Panc1 (cell line): Measurements from ENCODE around the gene MAP3K15. TPM values are rescaled to one million over a fixed set of nuclear protein-coding genes. Genes with fewer than 3 reads are reported as not detected.

Experiments
- ATAC-seq: fragments of 200-7000 bp; cut with Tn5 transposase; 2 replicates; pipeline ENCODE4 v1.9.1; 2020; ENCODE audit warnings: mild to moderate bottlenecking, moderate library complexity
- BruUV-seq: library from RNA; stranded (reverse); fragments of 400-500 nt; replicated peaks from 2 replicates; lab custom pipeline; 2021; lab: Mats Ljungman, UMichigan
- CTCF ChIA-PET: fragments of 300-600 bp; sonication (Branson Sonifier 250); formaldehyde crosslinking; loops from one replicate; lab custom pipeline; 2022; ENCODE audit warnings: antibody characterized with exemption; lab: Charles Lee
- POLR2A ChIA-PET: fragments of 300-600 bp; sonication (Branson Sonifier 250); formaldehyde crosslinking; loops from one replicate; lab custom pipeline; 2022; ENCODE audit warnings: antibody characterized with exemption; lab: Charles Lee
- DNase-seq: peaks from one replicate; pipeline ENCODE4 v3.0.0-alpha.2; 2010; ENCODE audit warnings: low read depth, low spot score
- H3K27ac ChIP-seq: 2 replicates; pipeline ENCODE4 v1.5.1; 2011; ENCODE audit warnings: mild to moderate bottlenecking, low read length, inconsistent platforms
- H3K27me3 ChIP-seq: fragments of 200-500 bp; sonication (Bioruptor generic); 2 replicates; pipeline ENCODE4 v1.6.0; 2014; ENCODE audit warnings: low read length, inconsistent platforms; ENCODE audit not compliant: control insufficient read depth, insufficient read depth
- H3K36me3 ChIP-seq: fragments of 200-500 bp; sonication (Bioruptor generic); 2 replicates; pipeline ENCODE4 v1.5.1; 2014; ENCODE audit warnings: inconsistent platforms, mild to moderate bottlenecking, low read length, moderate library complexity; ENCODE audit not compliant: control insufficient read depth, insufficient read depth
- H3K4me1 ChIP-seq: 2 replicates; pipeline ENCODE4 v1.5.1; 2011; ENCODE audit warnings: inconsistent platforms, mild to moderate bottlenecking, low read length, moderate library complexity; ENCODE audit not compliant: control insufficient read depth, insufficient read depth
- H3K4me3 ChIP-seq, 2 experiments: 2 replicates each; pipeline ENCODE4 v1.5.1; 2011 to 2012; ENCODE audit warnings: low read depth in 2 of 2, low read length in 2 of 2, mild to moderate bottlenecking in 2 of 2, inconsistent platforms in 1 of 2, moderate library complexity in 1 of 2
- H3K9me3 ChIP-seq: fragments of 200-500 bp; sonication (Bioruptor generic); 2 replicates; pipeline ENCODE4 v1.5.1; 2014; ENCODE audit warnings: low read depth, mild to moderate bottlenecking, inconsistent platforms, low read length, moderate library complexity; ENCODE audit not compliant: control insufficient read depth, insufficient read depth
- CTCF ChIP-seq: fragments of 450-650 bp; IDR thresholded peaks from 2 replicates; pipeline ENCODE4 v1.5.1; 2017; ENCODE audit warnings: mild to moderate bottlenecking
- POLR2AphosphoS5 ChIP-seq: IDR thresholded peaks from 2 replicates; pipeline ENCODE4 v1.6.1; 2012; ENCODE audit warnings: mild to moderate bottlenecking, low read depth, low read length, moderate library complexity
- SIN3A ChIP-seq: IDR thresholded peaks from 2 replicates; pipeline ENCODE4 v1.6.1; 2012; ENCODE audit warnings: low read depth, mild to moderate bottlenecking, low read length, moderate library complexity, borderline replicate concordance; ENCODE audit not compliant: insufficient read depth
- TCF7L2 ChIP-seq: IDR thresholded peaks from 2 replicates; pipeline ENCODE4 v1.6.1; 2011; ENCODE audit warnings: mild to moderate bottlenecking, low read depth, low read length, inconsistent platforms
- in situ Hi-C: cut with HindIII; loops from 2 replicates; pipeline ENCODE4 v1.10.0; 2016; ENCODE audit warnings: low sequenced_read_pairs, low pct_unique_long_range_greater_than_20kb
- intact Hi-C: fragments of 100-400 bp; cut with micrococcal nuclease; formaldehyde crosslinking; loops from one replicate; pipeline ENCODE4 v1.10.0; 2022; ENCODE audit not compliant: unreplicated experiment
- total RNA-seq: library from RNA; stranded (reverse); gene quantifications from one replicate; pipeline ENCODE4 v1.2.1, GENCODE V29; 2021; ENCODE audit not compliant: unreplicated experiment
- TF ChIP-seq, protein P1 (sequence below), 2 experiments: IDR thresholded peaks; 2 replicates each; pipeline ENCODE4 v1.6.1; 2011 to 2012; ENCODE audit warnings: low read depth in 2 of 2, control low read depth in 1 of 2, low read length in 1 of 2, mild to moderate bottlenecking in 1 of 2, moderate library complexity in 1 of 2; ENCODE audit not compliant: insufficient read depth in 1 of 2

The MAP3K15 gene
- total RNA-seq, 1 experiment from 2014 or later: 4.9 TPM

- peak; percentile 4; the same call in 1 of the 2 replicates for ATAC-seq
- H3K36me3 ChIP-seq: no peaks in the 10 kb centered on the region
- BruUV-seq: no TSS peak
- H3K9me3 ChIP-seq: no peaks in the 10 kb centered on the region
- no peaks in the 10 kb centered on the region for H3K4me1 ChIP-seq
- in situ Hi-C loops: no loop called here
- H3K27me3 ChIP-seq: no peaks in the 10 kb centered on the region
- CTCF ChIA-PET: no interaction called here
- peak overlapping the region; percentile 63 for H3K27ac ChIP-seq
- intact Hi-C loops: no loop called here
- POLR2A ChIA-PET: no interaction called here
- DNase-seq: no peak
- H3K4me3 ChIP-seq: peak overlapping the region; percentile 61 to 64
- no peak for TF ChIP-seq POLR2AphosphoS5
- TF ChIP-seq TCF7L2: no peak
- no peak for TF ChIP-seq CTCF
- TF ChIP-seq SIN3A: no peak
- TF ChIP-seq, protein P1, sequence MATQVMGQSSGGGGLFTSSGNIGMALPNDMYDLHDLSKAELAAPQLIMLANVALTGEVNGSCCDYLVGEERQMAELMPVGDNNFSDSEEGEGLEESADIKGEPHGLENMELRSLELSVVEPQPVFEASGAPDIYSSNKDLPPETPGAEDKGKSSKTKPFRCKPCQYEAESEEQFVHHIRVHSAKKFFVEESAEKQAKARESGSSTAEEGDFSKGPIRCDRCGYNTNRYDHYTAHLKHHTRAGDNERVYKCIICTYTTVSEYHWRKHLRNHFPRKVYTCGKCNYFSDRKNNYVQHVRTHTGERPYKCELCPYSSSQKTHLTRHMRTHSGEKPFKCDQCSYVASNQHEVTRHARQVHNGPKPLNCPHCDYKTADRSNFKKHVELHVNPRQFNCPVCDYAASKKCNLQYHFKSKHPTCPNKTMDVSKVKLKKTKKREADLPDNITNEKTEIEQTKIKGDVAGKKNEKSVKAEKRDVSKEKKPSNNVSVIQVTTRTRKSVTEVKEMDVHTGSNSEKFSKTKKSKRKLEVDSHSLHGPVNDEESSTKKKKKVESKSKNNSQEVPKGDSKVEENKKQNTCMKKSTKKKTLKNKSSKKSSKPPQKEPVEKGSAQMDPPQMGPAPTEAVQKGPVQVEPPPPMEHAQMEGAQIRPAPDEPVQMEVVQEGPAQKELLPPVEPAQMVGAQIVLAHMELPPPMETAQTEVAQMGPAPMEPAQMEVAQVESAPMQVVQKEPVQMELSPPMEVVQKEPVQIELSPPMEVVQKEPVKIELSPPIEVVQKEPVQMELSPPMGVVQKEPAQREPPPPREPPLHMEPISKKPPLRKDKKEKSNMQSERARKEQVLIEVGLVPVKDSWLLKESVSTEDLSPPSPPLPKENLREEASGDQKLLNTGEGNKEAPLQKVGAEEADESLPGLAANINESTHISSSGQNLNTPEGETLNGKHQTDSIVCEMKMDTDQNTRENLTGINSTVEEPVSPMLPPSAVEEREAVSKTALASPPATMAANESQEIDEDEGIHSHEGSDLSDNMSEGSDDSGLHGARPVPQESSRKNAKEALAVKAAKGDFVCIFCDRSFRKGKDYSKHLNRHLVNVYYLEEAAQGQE (IDR thresholded peaks at IDR 0.05; ENCODE audit: insufficient read depth in 1 of 2, low read depth in 2 of 2, low read length in 1 of 2): no peak
Measured at GRCh38 chrX:19343085-19343534, 172.2 kb downstream of the MAP3K15 start.

DNA sequence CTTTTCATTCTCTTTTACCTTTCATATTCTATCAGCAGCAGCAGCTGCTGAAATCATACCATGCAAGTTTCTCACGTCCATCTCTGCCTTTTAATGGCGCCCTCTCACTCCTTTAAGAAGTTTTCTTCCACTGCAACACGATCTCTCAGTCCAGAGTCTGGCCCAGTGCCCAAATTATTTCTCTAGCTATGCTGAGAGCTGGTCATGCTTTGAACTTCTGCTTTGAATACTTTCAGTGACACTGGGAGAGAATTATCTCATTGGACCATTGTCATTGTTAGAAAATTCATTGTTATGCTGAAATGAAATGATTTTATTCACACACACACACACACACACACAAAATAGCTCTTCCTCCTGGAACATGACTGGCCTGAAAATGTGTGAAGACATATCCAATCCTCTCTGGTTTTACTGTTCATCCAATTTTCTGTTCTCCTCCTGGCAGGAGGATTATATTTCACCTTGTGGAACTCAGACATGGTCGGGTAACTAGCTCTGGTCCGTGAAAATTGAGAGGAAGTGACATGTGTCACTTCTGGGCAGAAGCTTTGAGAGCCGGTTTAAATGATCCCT, 172.9 kb downstream of the MAP3K15 start:
- Histone ChIP-seq H3K27ac (no peak overlapping the region), H3K36me3 (no peaks in the 10 kb centered on the region), H3K27me3 (no peaks in the 10 kb centered on the region), H3K4me1 (no peaks in the 10 kb centered on the region), H3K9me3 (no peaks in the 10 kb centered on the region), H3K4me3 (no peak overlapping the region)
- in situ Hi-C loops: no loop called here
- DNase-seq (no peak), ATAC-seq (no peak)
- CTCF ChIA-PET: no interaction called here
- no TSS peak for BruUV-seq
- POLR2A ChIA-PET: no interaction called here
- TF ChIP-seq SIN3A (no peak), CTCF (no peak), TCF7L2 (no peak), POLR2AphosphoS5 (no peak)
- TF ChIP-seq, protein P1 (IDR thresholded peaks at IDR 0.05; ENCODE audit: insufficient read depth in 1 of 2, low read depth in 2 of 2, low read length in 1 of 2): no peak
- intact Hi-C loops: no loop called here
